ENCODE measurements around the gene DCTPP1. TPM values are rescaled to one million over a fixed set of nuclear protein-coding genes. Genes with fewer than 3 reads are reported as not detected.

Gene DCTPP1
- total RNA-seq, 2 donors from 2014 or later, result 15.2 to 20.1 TPM

- DNase-seq (ENCODE audit: low spot score), result no peak
- intact Hi-C loops (cut with DNase I), result loop anchor here in 1 of 2 donors (5.0 kb wide), 1 partner anchor 1219 kb away; no protein-coding TSS in a partner anchor
These were observed 53.3 kb downstream of the DCTPP1 start for GRCh38 chr16:30376461-30376902.

GRCh38 chr16:30375864-30376263 is 54.0 kb downstream of the DCTPP1 start:
- intact Hi-C loops (cut with DNase I), result loop anchor here in 1 of 2 donors (5.0 kb wide), 1 partner anchor 1219 kb away; no protein-coding TSS in a partner anchor
- no peak for DNase-seq (ENCODE audit: low spot score)

- intact Hi-C loops (cut with DNase I), result no loop called here
- no peak for DNase-seq (ENCODE audit: low spot score)
These were observed 55.3 kb downstream of the DCTPP1 start, which contains the start of gene MYL11 for GRCh38 chr16:30374538-30374937. Gene MYL11, plus strand, starts transcription at chr16:30374802. Its CDS starts 56 bp downstream, at chr16:30374858.

Other genes with a start within 250 kb of the DCTPP1 start
- 10 to 100 TPM; 38.1 to 49.8 TPM for gene CORO1A, start 246.4 kb downstream of the DCTPP1 start, total RNA-seq
- 10 to 100 TPM; 58.8 to 60.0 TPM for gene BOLA2B, start 236.4 kb downstream of the DCTPP1 start, total RNA-seq
- 10 to 100 TPM; 19.8 to 21.5 TPM for gene SLX1A, start 236.2 kb downstream of the DCTPP1 start, total RNA-seq
- 10 to 100 TPM; 10.0 to 12.9 TPM for gene SULT1A3, start 230.8 kb downstream of the DCTPP1 start, total RNA-seq
- 10 to 100 TPM in 1 of 2 donors, 1 to 10 TPM in 1; 5.7 to 21.2 TPM for gene NPIPB13, start 181.6 kb downstream of the DCTPP1 start, total RNA-seq
- 10 to 100 TPM; 47.9 to 54.2 TPM for gene CD2BP2, start 74.7 kb downstream of the DCTPP1 start, total RNA-seq
- gene TBC1D10B, start 59.5 kb downstream of the DCTPP1 start, total RNA-seq, result 10 to 100 TPM; 27.8 to 29.8 TPM
- not detected for gene MYL11, start 55.2 kb downstream of the DCTPP1 start, total RNA-seq
- gene SEPTIN1, start 47.5 kb downstream of the DCTPP1 start, total RNA-seq, result 1 to 10 TPM; 1.6 to 3.0 TPM
- 1 to 10 TPM; 6.2 to 6.5 TPM for gene ZNF48, start 34.6 kb downstream of the DCTPP1 start, total RNA-seq
- 1 to 10 TPM; 5.6 to 6.1 TPM for gene ZNF771, start 22.4 kb downstream of the DCTPP1 start, total RNA-seq
- gene SEPHS2, start 15.8 kb upstream of the DCTPP1 start, total RNA-seq, result 10 to 100 TPM; 31.5 to 32.5 TPM
- 1 to 10 TPM; 4.6 to 8.5 TPM for gene ITGAL, start 42.7 kb upstream of the DCTPP1 start, total RNA-seq
- gene ZNF768, start 96.5 kb upstream of the DCTPP1 start, total RNA-seq, result 10 to 100 TPM; 21.9 to 27.3 TPM
- gene ZNF747, start 104.8 kb upstream of the DCTPP1 start, total RNA-seq, result 1 to 10 TPM; 9.6 to 9.8 TPM
- gene ZNF764, start 128.3 kb upstream of the DCTPP1 start, total RNA-seq, result 1 to 10 TPM; 6.0 to 6.5 TPM
- 10 to 100 TPM in 1 of 2 donors, 1 to 10 TPM in 1; 8.8 to 10.8 TPM for gene ZNF688, start 141.7 kb upstream of the DCTPP1 start, total RNA-seq
- gene ZNF785, start 155.7 kb upstream of the DCTPP1 start, total RNA-seq, result 10 to 100 TPM; 10.2 to 10.5 TPM
- gene ZNF689, start 180.4 kb upstream of the DCTPP1 start, total RNA-seq, result 1 to 10 TPM; 6.9 to 7.1 TPM
- gene PRR14, start 220.9 kb upstream of the DCTPP1 start, total RNA-seq, result 10 to 100 TPM; 34.5 to 38.5 TPM
- gene FBRS, start 228.4 kb upstream of the DCTPP1 start, total RNA-seq, result 10 to 100 TPM; 42.3 to 42.5 TPM